MM.1S (cell line): ENCODE results near the gene ADAM8.

Experiments
- DNase-seq: peaks from one replicate; pipeline ENCODE4 v3.0.0-alpha.2; 2015
- H2AFZ ChIP-seq: fragments of 300-600 bp; sonication (generic); 2 replicates; pipeline ENCODE4 v1.6.0; 2016; ENCODE audit warnings: antibody characterized with exemption, low read length
- H3F3A ChIP-seq: fragments of 300-600 bp; sonication (generic); 2 replicates; pipeline ENCODE4 v1.6.1; 2016; ENCODE audit warnings: mild to moderate bottlenecking, antibody characterized with exemption, low read length, moderate library complexity, mixed read lengths; ENCODE audit not compliant: insufficient read depth
- H3K27ac ChIP-seq: fragments of 300-600 bp; sonication (generic); 2 replicates; pipeline ENCODE4 v1.5.1; 2016; ENCODE audit warnings: mild to moderate bottlenecking, low read length
- H3K27me3 ChIP-seq: fragments of 300-600 bp; sonication (generic); replicated peaks from 2 replicates; pipeline ENCODE4 v1.6.0; 2016; ENCODE audit warnings: low read length; ENCODE audit not compliant: insufficient read depth
- H3K36me3 ChIP-seq: fragments of 300-600 bp; sonication (generic); replicated peaks from 2 replicates; pipeline ENCODE4 v1.6.1; 2016; ENCODE audit warnings: mild to moderate bottlenecking, low read length, mixed read lengths; ENCODE audit not compliant: insufficient read depth
- H3K4me1 ChIP-seq: fragments of 300-600 bp; sonication (generic); 2 replicates; pipeline ENCODE4 v1.6.1; 2016; ENCODE audit warnings: low read length, mixed read lengths
- H3K4me2 ChIP-seq: fragments of 300-600 bp; sonication (generic); 2 replicates; pipeline ENCODE4 v1.6.0; 2016; ENCODE audit warnings: low read depth, low read length
- H3K4me3 ChIP-seq: fragments of 300-600 bp; sonication (generic); 2 replicates; pipeline ENCODE4 v1.5.1; 2016; ENCODE audit warnings: low read length, mixed read lengths
- H3K79me2 ChIP-seq: fragments of 300-600 bp; sonication (generic); 2 replicates; pipeline ENCODE4 v1.6.1; 2016; ENCODE audit warnings: mixed run types, low read length, mixed read lengths
- H3K9ac ChIP-seq: fragments of 300-600 bp; sonication (generic); 2 replicates; pipeline ENCODE4 v1.6.1; 2016; ENCODE audit warnings: low read length, mixed read lengths
- H3K9me2 ChIP-seq: fragments of 300-600 bp; sonication (generic); replicated peaks from 2 replicates; pipeline ENCODE4 v1.6.1; 2016; ENCODE audit warnings: mild to moderate bottlenecking, low read length, mixed read lengths; ENCODE audit not compliant: insufficient read depth
- H3K9me3 ChIP-seq: fragments of 300-600 bp; sonication (generic); replicated peaks from 2 replicates; pipeline ENCODE4 v1.6.1; 2016; ENCODE audit warnings: mild to moderate bottlenecking, low read length, mixed read lengths; ENCODE audit not compliant: insufficient read depth
- H4K20me1 ChIP-seq: fragments of 300-600 bp; sonication (generic); 2 replicates; pipeline ENCODE4 v1.6.1; 2016; ENCODE audit warnings: mild to moderate bottlenecking, low read length, moderate library complexity, mixed read lengths; ENCODE audit not compliant: insufficient read depth
- CTCF ChIP-seq: fragments of 300-600 bp; sonication (generic); IDR thresholded peaks from 2 replicates; pipeline ENCODE4 v1.5.1; 2016; ENCODE audit warnings: antibody characterized with exemption, low read length, mixed read lengths
- EZH2 ChIP-seq: fragments of 300-600 bp; sonication (generic); optimal IDR thresholded peaks from 2 replicates; pipeline ENCODE3; 2017; ENCODE audit warnings: low read depth, mild to moderate bottlenecking, antibody characterized with exemption, low read length, mixed read lengths
- EZH2phosphoT487 ChIP-seq: fragments of 300-600 bp; sonication (generic); IDR thresholded peaks from 2 replicates; pipeline ENCODE4 v1.6.1; 2018; ENCODE audit warnings: antibody characterized with exemption, low read length

Gene ADAM8

GRCh38 chr10:133312016-133312768, 35.5 kb upstream of the ADAM8 start:
- H4K20me1 ChIP-seq = no peaks in the 10 kb centered on the region
- no peaks in the 10 kb centered on the region for H3K9me2 ChIP-seq
- no peak overlapping the region for H3K4me3 ChIP-seq
- H3K4me1 ChIP-seq = peaks cover 6% of the 10 kb centered on the region
- no peaks in the 10 kb centered on the region for H3K36me3 ChIP-seq
- H3F3A ChIP-seq = peaks cover 6% of the 10 kb centered on the region; the same call in 1 of the 2 replicates
- H3K9ac ChIP-seq = no peak overlapping the region
- no peak overlapping the region for H3K27ac ChIP-seq
- no peak overlapping the region for H2AFZ ChIP-seq
- no peak for TF ChIP-seq EZH2
- no peak for TF ChIP-seq CTCF
- no peak for TF ChIP-seq EZH2phosphoT487
- peaks cover 15% of the 10 kb centered on the region for H3K79me2 ChIP-seq
- H3K4me2 ChIP-seq = no peak overlapping the region
- no peaks in the 10 kb centered on the region for H3K9me3 ChIP-seq
- H3K27me3 ChIP-seq = no peaks in the 10 kb centered on the region
- DNase-seq = no peak

- H4K20me1 ChIP-seq = no peaks in the 10 kb centered on the region
- H3K9me2 ChIP-seq = no peaks in the 10 kb centered on the region
- peaks cover 10% of the 10 kb centered on the region for H3K4me1 ChIP-seq
- no peak for TF ChIP-seq CTCF
- TF ChIP-seq EZH2 = no peak
- TF ChIP-seq EZH2phosphoT487 = no peak
- H3K9ac ChIP-seq = no peak overlapping the region
- H3K4me2 ChIP-seq = no peak overlapping the region
- H3K9me3 ChIP-seq = no peaks in the 10 kb centered on the region
- peaks cover 21% of the 10 kb centered on the region for H3K79me2 ChIP-seq
- H3K4me3 ChIP-seq = no peak overlapping the region
- H3F3A ChIP-seq = peaks cover 6% of the 10 kb centered on the region; the same call in 1 of the 2 replicates
- H2AFZ ChIP-seq = no peak overlapping the region
- H3K27me3 ChIP-seq = no peaks in the 10 kb centered on the region
- no peaks in the 10 kb centered on the region for H3K36me3 ChIP-seq
- no peak for DNase-seq
- no peak overlapping the region for H3K27ac ChIP-seq
Measured at GRCh38 chr10:133311570-133311969, 34.9 kb upstream of the ADAM8 start.

GRCh38 chr10:133310789-133311188, 34.1 kb upstream of the ADAM8 start:
- Histone ChIP-seq H3K27me3 (no peaks in the 10 kb centered on the region), H3K27ac (no peak overlapping the region), H3K9ac (no peak overlapping the region), H3K4me3 (no peak overlapping the region), H3K9me3 (no peaks in the 10 kb centered on the region), H2AFZ (no peak overlapping the region), H3F3A (peaks cover 6% of the 10 kb centered on the region; the same call in 1 of the 2 replicates), H3K36me3 (no peaks in the 10 kb centered on the region), H4K20me1 (no peaks in the 10 kb centered on the region), H3K9me2 (no peaks in the 10 kb centered on the region), H3K79me2 (peaks cover 27% of the 10 kb centered on the region), H3K4me2 (no peak overlapping the region), H3K4me1 (peaks cover 10% of the 10 kb centered on the region)
- no peak for DNase-seq
- no peak for TF ChIP-seq EZH2phosphoT487
- no peak for TF ChIP-seq CTCF
- no peak for TF ChIP-seq EZH2
